Measurements from ENCODE around the gene TALDO1. TPM values are rescaled to one million over a fixed set of nuclear protein-coding genes. Genes with fewer than 3 reads are reported as not detected.

TALDO1 gene
- total RNA-seq, 1 experiment from 2014 or later: 137 TPM

DNA sequence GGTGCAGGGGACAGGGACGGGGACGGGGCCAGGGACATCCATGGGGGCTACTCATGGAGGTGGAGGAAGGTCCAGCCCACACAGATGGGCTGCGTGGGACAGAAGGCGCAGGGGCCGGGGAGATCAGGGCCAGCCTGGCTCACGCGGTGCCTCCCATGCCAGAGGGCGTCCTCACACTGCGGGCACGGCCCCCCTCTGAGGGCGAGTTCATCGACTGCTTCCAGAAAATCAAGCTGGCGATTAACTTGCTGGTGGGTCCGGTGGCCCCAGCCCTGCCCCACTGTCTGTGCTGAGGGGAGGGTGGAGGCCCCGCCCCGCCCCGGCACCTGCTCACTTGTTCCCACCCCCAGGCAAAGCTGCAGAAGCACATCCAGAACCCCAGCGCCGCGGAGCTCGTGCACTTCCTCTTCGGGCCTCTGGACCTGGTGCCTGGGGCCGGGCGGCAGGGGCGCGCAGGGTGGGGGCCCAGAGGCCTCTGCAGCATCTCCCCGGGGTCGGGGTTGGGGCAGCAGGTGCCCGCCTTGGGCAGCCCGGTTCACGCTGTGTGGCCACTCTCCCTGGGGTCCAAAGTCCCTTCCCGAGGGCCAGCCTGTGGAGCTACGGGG, 25.4 kb upstream of the TALDO1 start:
- BruUV-seq (replicated peaks): no TSS peak
- Mint-ChIP-seq H3K4me3 (ENCODE audit: unreplicated experiment) (no peak overlapping the region), H3K4me1 (ENCODE audit: insufficient read depth, unreplicated experiment) (peaks cover 4% of the 10 kb centered on the region), H3K36me3 (ENCODE audit: insufficient read depth, unreplicated experiment) (peaks cover 65% of the 10 kb centered on the region), H3K27ac (ENCODE audit: low read depth, unreplicated experiment) (no peak overlapping the region), H3K9me3 (ENCODE audit: unreplicated experiment) (no peaks in the 10 kb centered on the region), H3K27me3 (ENCODE audit: insufficient read depth, unreplicated experiment) (no peaks in the 10 kb centered on the region)
- TF ChIP-seq, protein P1, sequence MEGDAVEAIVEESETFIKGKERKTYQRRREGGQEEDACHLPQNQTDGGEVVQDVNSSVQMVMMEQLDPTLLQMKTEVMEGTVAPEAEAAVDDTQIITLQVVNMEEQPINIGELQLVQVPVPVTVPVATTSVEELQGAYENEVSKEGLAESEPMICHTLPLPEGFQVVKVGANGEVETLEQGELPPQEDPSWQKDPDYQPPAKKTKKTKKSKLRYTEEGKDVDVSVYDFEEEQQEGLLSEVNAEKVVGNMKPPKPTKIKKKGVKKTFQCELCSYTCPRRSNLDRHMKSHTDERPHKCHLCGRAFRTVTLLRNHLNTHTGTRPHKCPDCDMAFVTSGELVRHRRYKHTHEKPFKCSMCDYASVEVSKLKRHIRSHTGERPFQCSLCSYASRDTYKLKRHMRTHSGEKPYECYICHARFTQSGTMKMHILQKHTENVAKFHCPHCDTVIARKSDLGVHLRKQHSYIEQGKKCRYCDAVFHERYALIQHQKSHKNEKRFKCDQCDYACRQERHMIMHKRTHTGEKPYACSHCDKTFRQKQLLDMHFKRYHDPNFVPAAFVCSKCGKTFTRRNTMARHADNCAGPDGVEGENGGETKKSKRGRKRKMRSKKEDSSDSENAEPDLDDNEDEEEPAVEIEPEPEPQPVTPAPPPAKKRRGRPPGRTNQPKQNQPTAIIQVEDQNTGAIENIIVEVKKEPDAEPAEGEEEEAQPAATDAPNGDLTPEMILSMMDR (IDR thresholded peaks at IDR 0.05; ENCODE audit: unreplicated experiment): no peak
- no peak for DNase-seq (ENCODE audit: unreplicated experiment)
- ChIA-PET POLR2A (interaction anchor here (1.4 kb wide), 1 partner anchor 26 kb away, joined by 3 read pairs; the partner anchor contains the start of genes DEAF1 and TMEM80), CTCF (interaction anchor here (0.6 to 3.6 kb wide), 3 partner anchors 26 to 59 kb away, joined by 3 to 18 read pairs (median 3); partner anchors contain the start of genes DEAF1 and TMEM80)
- intact Hi-C loops (cut with micrococcal nuclease): loop anchor here (10.0 kb wide), 1 partner anchor 157 kb away; the partner anchor contains the start of genes LMNTD2 and RASSF7

DNA sequence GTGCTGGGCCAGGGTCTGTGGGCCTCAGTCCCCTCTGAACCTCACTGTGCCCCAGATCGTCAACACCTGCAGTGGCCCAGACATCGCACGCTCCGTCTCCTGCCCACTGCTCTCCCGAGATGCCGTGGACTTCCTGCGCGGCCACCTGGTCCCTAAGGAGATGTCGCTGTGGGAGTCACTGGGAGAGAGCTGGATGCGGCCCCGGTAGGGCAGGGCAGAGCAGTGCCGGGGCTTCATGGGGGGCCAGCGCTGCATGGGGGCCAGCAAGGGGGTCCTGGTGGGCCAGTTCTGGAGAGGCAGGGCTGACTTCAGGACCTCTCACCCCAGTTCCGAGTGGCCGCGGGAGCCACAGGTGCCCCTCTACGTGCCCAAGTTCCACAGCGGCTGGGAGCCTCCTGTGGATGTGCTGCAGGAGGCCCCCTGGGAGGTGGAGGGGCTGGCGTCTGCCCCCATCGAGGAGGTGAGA, 24.9 kb upstream of the TALDO1 start:
- intact Hi-C loops (cut with micrococcal nuclease): loop anchor here (10.0 kb wide), 1 partner anchor 158 kb away; the partner anchor contains the start of genes LMNTD2 and RASSF7
- Mint-ChIP-seq H3K4me1 (ENCODE audit: insufficient read depth, unreplicated experiment) (peaks cover 6% of the 10 kb centered on the region), H3K27me3 (ENCODE audit: insufficient read depth, unreplicated experiment) (no peaks in the 10 kb centered on the region), H3K4me3 (ENCODE audit: unreplicated experiment) (no peak overlapping the region), H3K36me3 (ENCODE audit: insufficient read depth, unreplicated experiment) (peaks cover 60% of the 10 kb centered on the region), H3K9me3 (ENCODE audit: unreplicated experiment) (no peaks in the 10 kb centered on the region), H3K27ac (ENCODE audit: low read depth, unreplicated experiment) (no peak overlapping the region)
- no peak for DNase-seq (ENCODE audit: unreplicated experiment)
- BruUV-seq (replicated peaks): no TSS peak
- ChIA-PET POLR2A (interaction anchor here (1.4 kb wide), 1 partner anchor 27 kb away, joined by 3 read pairs; the partner anchor contains the start of genes DEAF1 and TMEM80), CTCF (interaction anchor here (0.6 to 3.6 kb wide), 6 partner anchors 15 to 60 kb away, joined by 3 to 18 read pairs (median 3); partner anchors contain the start of genes DEAF1 and TMEM80)
- TF ChIP-seq, protein P1 (IDR thresholded peaks at IDR 0.05; ENCODE audit: unreplicated experiment): no peak

DNA sequence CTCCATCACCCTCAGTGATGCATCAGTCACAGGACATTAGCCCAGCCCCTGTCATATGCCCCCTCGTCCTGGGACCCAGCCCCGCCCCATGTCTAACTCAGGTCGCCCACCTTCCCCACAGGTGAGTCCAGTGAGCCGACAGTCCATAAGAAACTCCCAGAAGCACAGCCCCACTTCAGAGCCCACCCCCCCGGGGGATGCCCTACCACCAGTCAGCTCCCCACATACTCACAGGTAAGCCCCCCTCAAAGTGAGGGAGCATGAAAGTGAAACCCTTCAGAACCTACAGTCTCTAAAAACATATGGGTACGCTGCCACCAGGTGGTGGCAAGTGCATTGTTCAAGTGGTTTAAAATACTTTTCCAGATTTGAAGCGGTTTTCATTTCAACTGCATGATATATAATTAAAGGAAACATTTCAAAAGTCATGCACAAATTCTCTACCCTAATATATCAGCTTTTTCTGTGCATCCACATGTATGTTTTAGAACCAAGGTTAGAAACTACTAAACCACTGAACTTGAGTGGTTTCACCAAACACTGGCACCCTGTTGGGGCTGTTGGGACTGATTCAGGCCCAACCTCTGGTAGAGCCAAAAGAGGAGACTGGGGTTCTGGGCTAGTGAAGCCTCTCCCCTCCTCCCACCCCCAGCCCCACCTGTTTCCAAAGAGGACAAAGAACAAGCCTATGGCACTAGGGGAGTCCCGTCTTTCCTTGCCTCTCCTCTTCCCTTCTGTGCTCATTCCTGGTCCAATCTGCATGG, 24.0 kb upstream of the TALDO1 start:
- Mint-ChIP-seq H3K4me3 (ENCODE audit: unreplicated experiment) (no peak overlapping the region), H3K36me3 (ENCODE audit: insufficient read depth, unreplicated experiment) (peaks cover 53% of the 10 kb centered on the region), H3K27ac (ENCODE audit: low read depth, unreplicated experiment) (no peak overlapping the region), H3K9me3 (ENCODE audit: unreplicated experiment) (no peaks in the 10 kb centered on the region), H3K4me1 (ENCODE audit: insufficient read depth, unreplicated experiment) (peaks cover 6% of the 10 kb centered on the region), H3K27me3 (ENCODE audit: insufficient read depth, unreplicated experiment) (no peaks in the 10 kb centered on the region)
- BruUV-seq (replicated peaks): no TSS peak
- DNase-seq (ENCODE audit: unreplicated experiment): peak; percentile 60
- POLR2A ChIA-PET: interaction anchor here (0.6 to 1.4 kb wide), 3 partner anchors 22 to 28 kb away, joined by 3 to 4 read pairs (median 3); partner anchors contain the start of genes DEAF1 and TMEM80
- TF ChIP-seq, protein P1 (IDR thresholded peaks at IDR 0.05; ENCODE audit: unreplicated experiment): peak; percentile 67
- intact Hi-C loops (cut with micrococcal nuclease): loop anchor here (1.0 to 10.0 kb wide), 3 partner anchors 27 to 159 kb away; partner anchors contain the start of genes LMNTD2 and RASSF7
- CTCF ChIA-PET: interaction anchor here (0.6 to 3.6 kb wide), 10 partner anchors 14 to 69 kb away, joined by 3 to 18 read pairs (median 4); partner anchors contain the start of genes DEAF1 and TMEM80

Data from MCF 10A (cell line).